Posterior vena cava (tissue), 2 donors: ENCODE measurements around the gene CSH1. TPM values are rescaled to one million over a fixed set of nuclear protein-coding genes. Genes with fewer than 3 reads are reported as not detected.
"Not testable (repeated sequence)": the region's sequence is repeated elsewhere in the genome, so short reads cannot be mapped to it uniquely, and the experiment has no call there.

Experiments used
- DNase-seq: peaks from one replicate; pipeline ENCODE4 v3.0.0-alpha.2; 2020; ENCODE audit warnings: low spot score
- intact Hi-C, 2 donors: fragments of 100-400 bp; cut with DNase I; formaldehyde crosslinking; loops; one replicate each; pipeline versions ENCODE4 v1.14.1 to v1.14.2; 2022 to 2023
- long read RNA-seq, 2 donors: library from polyadenylated mRNA; unstranded; transcript quantifications; one replicate each; pipeline ENCODE4 v2.0.0, GENCODE V29; 2020 to 2021
- total RNA-seq, 2 donors: library from RNA; stranded (reverse); fragmentation: NEBNext Ultra II Directional; extraction: Animal tissue kit (Norgen Biotek cat#: 25700); gene quantifications; one replicate each; pipeline ENCODE4 v1.2.1, GENCODE V29; 2021
- donor health status: DM: yes; HTN: yes; CAD: no.
- donor health status: DM: yes; HTN: yes; CAD: no.

Gene CSH1
- total RNA-seq: not detected
- long read RNA-seq, donor 1: 0 reads
- long read RNA-seq, donor 2: 0 reads

- intact Hi-C loops: not testable (repeated sequence)
- peak; percentile 46 for DNase-seq
Observed at GRCh38 chr17:63896524-63897354, at the start of gene CSH1. Gene CSH1 (minus strand): TSS chr17:63896574. CDS start chr17:63896511, 63 bp downstream.

GRCh38 chr17:63945784-63946439, 49.5 kb upstream of the CSH1 start:
- intact Hi-C loops: no loop called here
- no peak for DNase-seq

- intact Hi-C loops: no loop called here
- DNase-seq: no peak
Observed at GRCh38 chr17:63944736-63945499, 48.5 kb upstream of the CSH1 start.

- DNase-seq: no peak
- intact Hi-C loops: no loop called here
Observed at GRCh38 chr17:63943745-63944144, 47.4 kb upstream of the CSH1 start.

- no peak for DNase-seq
Observed at GRCh38 chr17:63942309-63942985, 46.1 kb upstream of the CSH1 start.

GRCh38 chr17:63941751-63942150, 45.4 kb upstream of the CSH1 start:
- no peak for DNase-seq
- intact Hi-C loops: no loop called here

More at GRCh38 chr17:63942309-63942985, 46.1 kb upstream of the CSH1 start:
- intact Hi-C loops: no loop called here

- intact Hi-C loops: no loop called here
- DNase-seq: no peak
Observed at GRCh38 chr17:63941162-63941561, 44.8 kb upstream of the CSH1 start.

- intact Hi-C loops: no loop called here
Observed at GRCh38 chr17:63940584-63940983, 44.2 kb upstream of the CSH1 start.

GRCh38 chr17:63939884-63940283, 43.5 kb upstream of the CSH1 start:
- intact Hi-C loops: loop anchor here in 1 of 2 donors (10.0 kb wide), 1 partner anchor 85 kb away; the partner anchor contains the start of gene ICAM2
- DNase-seq: no peak

More at GRCh38 chr17:63940584-63940983, 44.2 kb upstream of the CSH1 start:
- no peak for DNase-seq

GRCh38 chr17:63939401-63939800, 43.0 kb upstream of the CSH1 start:
- intact Hi-C loops: loop anchor here in 1 of 2 donors (10.0 kb wide), 1 partner anchor 85 kb away; the partner anchor contains the start of gene ICAM2
- DNase-seq: no peak

GRCh38 chr17:63937920-63938319, 41.5 kb upstream of the CSH1 start:
- intact Hi-C loops: loop anchor here in 1 of 2 donors (10.0 kb wide), 1 partner anchor 87 kb away; the partner anchor contains the start of gene ICAM2
- no peak for DNase-seq

- intact Hi-C loops: loop anchor here in 1 of 2 donors (10.0 kb wide), 1 partner anchor 87 kb away; the partner anchor contains the start of gene ICAM2
- no peak for DNase-seq
Observed at GRCh38 chr17:63937319-63937718, 40.9 kb upstream of the CSH1 start.

GRCh38 chr17:63934183-63935112, 38.1 kb upstream of the CSH1 start:
- intact Hi-C loops: loop anchor here in 1 of 2 donors (10.0 kb wide), 1 partner anchor 90 kb away; the partner anchor contains the start of gene ICAM2
- DNase-seq: no peak

- intact Hi-C loops: loop anchor here in 1 of 2 donors (10.0 kb wide), 1 partner anchor 91 kb away; the partner anchor contains the start of gene ICAM2
- DNase-seq: no peak
Observed at GRCh38 chr17:63933598-63933997, 37.2 kb upstream of the CSH1 start.

- intact Hi-C loops: loop anchor here in 1 of 2 donors (10.0 kb wide), 1 partner anchor 92 kb away; the partner anchor contains the start of gene ICAM2
- no peak for DNase-seq
Observed at GRCh38 chr17:63932721-63933120, 36.3 kb upstream of the CSH1 start.

GRCh38 chr17:63931981-63932561, 35.7 kb upstream of the CSH1 start, which contains the start of gene CD79B:
Gene CD79B (minus strand): TSS chr17:63932331. CDS start chr17:63932261, 70 bp downstream.
- no peak for DNase-seq
- intact Hi-C loops: loop anchor here in 1 of 2 donors (10.0 kb wide), 1 partner anchor 93 kb away; the partner anchor contains the start of gene ICAM2
